Panc1 (cell line): ENCODE measurements around the gene ANO3.

Experiments used
- POLR2AphosphoS5 ChIP-seq: IDR thresholded peaks from 2 replicates; pipeline ENCODE4 v1.6.1; 2012; ENCODE audit warnings: mild to moderate bottlenecking, low read depth, low read length, moderate library complexity
- SIN3A ChIP-seq: IDR thresholded peaks from 2 replicates; pipeline ENCODE4 v1.6.1; 2012; ENCODE audit warnings: low read depth, mild to moderate bottlenecking, low read length, moderate library complexity, borderline replicate concordance; ENCODE audit not compliant: insufficient read depth
- TCF7L2 ChIP-seq: IDR thresholded peaks from 2 replicates; pipeline ENCODE4 v1.6.1; 2011; ENCODE audit warnings: mild to moderate bottlenecking, low read depth, low read length, inconsistent platforms
- TF ChIP-seq, protein P1 (sequence below): fragments of 450-650 bp; IDR thresholded peaks from 2 replicates; pipeline ENCODE4 v1.5.1; 2017; ENCODE audit warnings: mild to moderate bottlenecking
- TF ChIP-seq, protein P2 (sequence below), 2 experiments: IDR thresholded peaks; 2 replicates each; pipeline ENCODE4 v1.6.1; 2011 to 2012; ENCODE audit warnings: low read depth in 2 of 2, control low read depth in 1 of 2, low read length in 1 of 2, mild to moderate bottlenecking in 1 of 2, moderate library complexity in 1 of 2; ENCODE audit not compliant: insufficient read depth in 1 of 2

- TF ChIP-seq, protein P1, sequence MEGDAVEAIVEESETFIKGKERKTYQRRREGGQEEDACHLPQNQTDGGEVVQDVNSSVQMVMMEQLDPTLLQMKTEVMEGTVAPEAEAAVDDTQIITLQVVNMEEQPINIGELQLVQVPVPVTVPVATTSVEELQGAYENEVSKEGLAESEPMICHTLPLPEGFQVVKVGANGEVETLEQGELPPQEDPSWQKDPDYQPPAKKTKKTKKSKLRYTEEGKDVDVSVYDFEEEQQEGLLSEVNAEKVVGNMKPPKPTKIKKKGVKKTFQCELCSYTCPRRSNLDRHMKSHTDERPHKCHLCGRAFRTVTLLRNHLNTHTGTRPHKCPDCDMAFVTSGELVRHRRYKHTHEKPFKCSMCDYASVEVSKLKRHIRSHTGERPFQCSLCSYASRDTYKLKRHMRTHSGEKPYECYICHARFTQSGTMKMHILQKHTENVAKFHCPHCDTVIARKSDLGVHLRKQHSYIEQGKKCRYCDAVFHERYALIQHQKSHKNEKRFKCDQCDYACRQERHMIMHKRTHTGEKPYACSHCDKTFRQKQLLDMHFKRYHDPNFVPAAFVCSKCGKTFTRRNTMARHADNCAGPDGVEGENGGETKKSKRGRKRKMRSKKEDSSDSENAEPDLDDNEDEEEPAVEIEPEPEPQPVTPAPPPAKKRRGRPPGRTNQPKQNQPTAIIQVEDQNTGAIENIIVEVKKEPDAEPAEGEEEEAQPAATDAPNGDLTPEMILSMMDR = no peak
- TF ChIP-seq, protein P2, sequence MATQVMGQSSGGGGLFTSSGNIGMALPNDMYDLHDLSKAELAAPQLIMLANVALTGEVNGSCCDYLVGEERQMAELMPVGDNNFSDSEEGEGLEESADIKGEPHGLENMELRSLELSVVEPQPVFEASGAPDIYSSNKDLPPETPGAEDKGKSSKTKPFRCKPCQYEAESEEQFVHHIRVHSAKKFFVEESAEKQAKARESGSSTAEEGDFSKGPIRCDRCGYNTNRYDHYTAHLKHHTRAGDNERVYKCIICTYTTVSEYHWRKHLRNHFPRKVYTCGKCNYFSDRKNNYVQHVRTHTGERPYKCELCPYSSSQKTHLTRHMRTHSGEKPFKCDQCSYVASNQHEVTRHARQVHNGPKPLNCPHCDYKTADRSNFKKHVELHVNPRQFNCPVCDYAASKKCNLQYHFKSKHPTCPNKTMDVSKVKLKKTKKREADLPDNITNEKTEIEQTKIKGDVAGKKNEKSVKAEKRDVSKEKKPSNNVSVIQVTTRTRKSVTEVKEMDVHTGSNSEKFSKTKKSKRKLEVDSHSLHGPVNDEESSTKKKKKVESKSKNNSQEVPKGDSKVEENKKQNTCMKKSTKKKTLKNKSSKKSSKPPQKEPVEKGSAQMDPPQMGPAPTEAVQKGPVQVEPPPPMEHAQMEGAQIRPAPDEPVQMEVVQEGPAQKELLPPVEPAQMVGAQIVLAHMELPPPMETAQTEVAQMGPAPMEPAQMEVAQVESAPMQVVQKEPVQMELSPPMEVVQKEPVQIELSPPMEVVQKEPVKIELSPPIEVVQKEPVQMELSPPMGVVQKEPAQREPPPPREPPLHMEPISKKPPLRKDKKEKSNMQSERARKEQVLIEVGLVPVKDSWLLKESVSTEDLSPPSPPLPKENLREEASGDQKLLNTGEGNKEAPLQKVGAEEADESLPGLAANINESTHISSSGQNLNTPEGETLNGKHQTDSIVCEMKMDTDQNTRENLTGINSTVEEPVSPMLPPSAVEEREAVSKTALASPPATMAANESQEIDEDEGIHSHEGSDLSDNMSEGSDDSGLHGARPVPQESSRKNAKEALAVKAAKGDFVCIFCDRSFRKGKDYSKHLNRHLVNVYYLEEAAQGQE (IDR thresholded peaks at IDR 0.05; ENCODE audit: insufficient read depth in 1 of 2, low read depth in 2 of 2, low read length in 1 of 2) = no peak
- TF ChIP-seq TCF7L2 (no peak), POLR2AphosphoS5 (no peak), SIN3A (no peak)
Measured at GRCh38 chr11:26344647-26345046, 12.7 kb downstream of the ANO3 start.
